CD4-positive, alpha-beta T cell (primary cell): ENCODE data around the gene ITGA11. TPM values are rescaled to one million over a fixed set of nuclear protein-coding genes. Genes with fewer than 3 reads are reported as not detected.
A peak's percentile ranks its signal among the peaks of the same experiment; 100 is the strongest.

Source experiments
- ATAC-seq: fragments of 200-7000 bp; cut with Tn5 transposase; one replicate; pipeline ENCODE4 v1.10.0; 2022; ENCODE audit warnings: mild to moderate bottlenecking; ENCODE audit not compliant: poor library complexity
- CTCF ChIA-PET: fragments of 350-600 bp; sonication (Branson Sonifier 250); formaldehyde crosslinking; loops from one replicate; lab custom pipeline; 2021; ENCODE audit warnings: antibody characterized with exemption, inconsistent platforms; lab: Charles Lee
- POLR2A ChIA-PET: fragments of 350-600 bp; sonication (Branson Sonifier 250); formaldehyde crosslinking; loops from one replicate; lab custom pipeline; 2021; ENCODE audit warnings: antibody characterized with exemption, inconsistent platforms; lab: Charles Lee
- DNase-seq, 14 experiments: peaks; one replicate each; pipeline ENCODE4 v3.0.0-alpha.2; 2013 to 2020; ENCODE audit warnings: mixed read lengths in 2 of 14
- H3K27ac ChIP-seq, 2 donors: one replicate each; pipeline versions ENCODE4 v1.5.1 to v1.7.0; 2013; ENCODE audit warnings: low read length in 2 of 2, low read depth in 1 of 2, mild to moderate bottlenecking in 1 of 2
- H3K27me3 ChIP-seq, 2 experiments: 1 replicate in 1 of 2; 2 replicates in 1 of 2; pipeline versions ENCODE4 v1.6.1 to v1.7.0; 2013; ENCODE audit warnings: low read length in 2 of 2, control low read depth in 1 of 2, mild to moderate bottlenecking in 1 of 2, moderate library complexity in 1 of 2; ENCODE audit not compliant: insufficient read depth in 2 of 2, control insufficient read depth in 1 of 2
- H3K36me3 ChIP-seq: one replicate; pipeline ENCODE4 v1.6.1; 2013; ENCODE audit warnings: low read length, control low read depth; ENCODE audit not compliant: insufficient read depth
- H3K4me1 ChIP-seq: one replicate; pipeline ENCODE4 v1.6.1; 2013; ENCODE audit warnings: low read length, control low read depth; ENCODE audit not compliant: insufficient read depth
- H3K4me3 ChIP-seq: one replicate; pipeline ENCODE4 v1.5.1; 2013; ENCODE audit warnings: mild to moderate bottlenecking, low read length, moderate library complexity
- H3K9me3 ChIP-seq, 2 experiments: 1 replicate in 1 of 2; 2 replicates in 1 of 2; pipeline versions ENCODE4 v1.6.1 to v1.7.0; 2013; ENCODE audit warnings: low read length in 2 of 2, mild to moderate bottlenecking in 2 of 2, control low read depth in 1 of 2, moderate library complexity in 1 of 2; ENCODE audit not compliant: control insufficient read depth in 1 of 2, insufficient read depth in 1 of 2
- H3K27ac Mint-ChIP-seq: one replicate; pipeline ENCODE4 v1.8.0; 2020; ENCODE audit warnings: mixed read lengths
- H3K27me3 Mint-ChIP-seq: one replicate; pipeline ENCODE4 v1.8.0; 2021; ENCODE audit warnings: mixed read lengths
- H3K36me3 Mint-ChIP-seq: one replicate; pipeline ENCODE4 v1.8.0; 2021; ENCODE audit warnings: low read depth, mixed read lengths
- H3K4me1 Mint-ChIP-seq: one replicate; pipeline ENCODE4 v1.8.0; 2021; ENCODE audit warnings: low read depth, mixed read lengths
- H3K4me3 Mint-ChIP-seq: one replicate; pipeline ENCODE4 v1.8.0; 2020; ENCODE audit warnings: mild to moderate bottlenecking, mixed read lengths
- H3K9me3 Mint-ChIP-seq: one replicate; pipeline ENCODE4 v1.8.0; 2020; ENCODE audit warnings: mixed read lengths
- CTCF ChIP-seq: fragments of 200-600 bp; IDR thresholded peaks from one replicate; pipeline ENCODE4 v1.8.0; 2022; ENCODE audit warnings: antibody characterized with exemption, mild to moderate bottlenecking
- intact Hi-C, 2 experiments: fragments of 100-400 bp; cut with DNase I in 1 of 2; cut with micrococcal nuclease in 1 of 2; formaldehyde crosslinking; loops; one replicate each; pipeline versions ENCODE4 v1.15.1 to v1.9.0; 2023 to 2025; cut with DNase I, micrococcal nuclease
- total RNA-seq, 174 experiments: library from RNA in 2 of 174; stranded (reverse) in 2 of 174; gene quantifications; one replicate each; pipeline ENCODE4 v1.2.3 and lab custom pipeline; 2021 to 2026

Gene ITGA11
- total RNA-seq, 2 experiments from 2014 or later: 0.08 to 0.20 TPM

- no peak overlapping the region for H3K4me3 Mint-ChIP-seq
- no peak for TF ChIP-seq CTCF
- ATAC-seq (no peak), DNase-seq (peak in 1 of 14 experiments; percentile 22)
- no peaks in the 10 kb centered on the region for H3K9me3 Mint-ChIP-seq
- POLR2A ChIA-PET: no interaction called here
- no peak overlapping the region for H3K27ac Mint-ChIP-seq
- Histone ChIP-seq H3K36me3 (no peaks in the 10 kb centered on the region), H3K27me3 (peaks cover 11 to 20% of the 10 kb centered on the region in 2 experiments), H3K4me1 (no peaks in the 10 kb centered on the region), H3K4me3 (no peak overlapping the region), H3K9me3 (peaks cover 0 to 4% of the 10 kb centered on the region in 2 experiments), H3K27ac (no peak overlapping the region)
- CTCF ChIA-PET: no interaction called here
- H3K27me3 Mint-ChIP-seq: peaks cover 3% of the 10 kb centered on the region
- intact Hi-C loops: no loop called here
- H3K36me3 Mint-ChIP-seq: no peaks in the 10 kb centered on the region
- H3K4me1 Mint-ChIP-seq: peaks cover under 1% of the 10 kb centered on the region
Measured at GRCh38 chr15:68385671-68386586, 46.0 kb downstream of the ITGA11 start.

GRCh38 chr15:68385240-68385561 lies 46.8 kb downstream of the ITGA11 start:
- Mint-ChIP-seq H3K4me1 (peaks cover 8% of the 10 kb centered on the region), H3K4me3 (no peak overlapping the region), H3K9me3 (no peaks in the 10 kb centered on the region), H3K27me3 (peaks cover 3% of the 10 kb centered on the region), H3K27ac (no peak overlapping the region), H3K36me3 (no peaks in the 10 kb centered on the region)
- DNase-seq (peak in 1 of 14 experiments; percentile 4), ATAC-seq (no peak)
- Histone ChIP-seq H3K9me3 (peaks cover 0 to 4% of the 10 kb centered on the region in 2 experiments), H3K4me3 (no peak overlapping the region), H3K27ac (no peak overlapping the region), H3K27me3 (peaks cover 3 to 14% of the 10 kb centered on the region in 2 experiments), H3K4me1 (peaks cover 2% of the 10 kb centered on the region), H3K36me3 (no peaks in the 10 kb centered on the region)
- intact Hi-C loops: no loop called here
- ChIA-PET POLR2A (no interaction called here), CTCF (no interaction called here)
- TF ChIP-seq CTCF: no peak

GRCh38 chr15:68384451-68385239 lies 47.3 kb downstream of the ITGA11 start:
- no peak overlapping the region for H3K27ac ChIP-seq
- no peaks in the 10 kb centered on the region for H3K36me3 Mint-ChIP-seq
- ATAC-seq: no peak
- no peak overlapping the region for H3K4me3 ChIP-seq
- peaks cover 3% of the 10 kb centered on the region for H3K27me3 Mint-ChIP-seq
- H3K9me3 Mint-ChIP-seq: no peaks in the 10 kb centered on the region
- no peak overlapping the region for H3K27ac Mint-ChIP-seq
- ChIA-PET POLR2A (no interaction called here), CTCF (no interaction called here)
- TF ChIP-seq CTCF: no peak
- intact Hi-C loops: loop anchor here in 1 of 2 experiments (5.0 kb wide), 1 partner anchor 57 kb away; no protein-coding TSS in a partner anchor
- H3K4me3 Mint-ChIP-seq: no peak overlapping the region
- peaks cover 0 to 4% of the 10 kb centered on the region in 2 experiments for H3K9me3 ChIP-seq
- no peaks in the 10 kb centered on the region for H3K36me3 ChIP-seq
- peak in 1 of 14 experiments; percentile 10 for DNase-seq
- peaks cover 8% of the 10 kb centered on the region for H3K4me1 ChIP-seq
- H3K4me1 Mint-ChIP-seq: peaks cover 13% of the 10 kb centered on the region
- peaks cover 0 to 9% of the 10 kb centered on the region in 2 experiments for H3K27me3 ChIP-seq
